Stromal cell of bone marrow (primary cell): ENCODE data around the gene RAB3C.
"Not testable (repeated sequence)": the region's sequence is repeated elsewhere in the genome, so short reads cannot be mapped to it uniquely, and the experiment has no call there.

Experiments used
- DNase-seq: peaks from one replicate; pipeline ENCODE4 v3.0.0-alpha.2; 2012; ENCODE audit warnings: low read depth

RAB3C gene

GRCh38 chr5:58602889-58603288 is 20.0 kb downstream of the RAB3C start:
- not testable (repeated sequence) for DNase-seq

DNA sequence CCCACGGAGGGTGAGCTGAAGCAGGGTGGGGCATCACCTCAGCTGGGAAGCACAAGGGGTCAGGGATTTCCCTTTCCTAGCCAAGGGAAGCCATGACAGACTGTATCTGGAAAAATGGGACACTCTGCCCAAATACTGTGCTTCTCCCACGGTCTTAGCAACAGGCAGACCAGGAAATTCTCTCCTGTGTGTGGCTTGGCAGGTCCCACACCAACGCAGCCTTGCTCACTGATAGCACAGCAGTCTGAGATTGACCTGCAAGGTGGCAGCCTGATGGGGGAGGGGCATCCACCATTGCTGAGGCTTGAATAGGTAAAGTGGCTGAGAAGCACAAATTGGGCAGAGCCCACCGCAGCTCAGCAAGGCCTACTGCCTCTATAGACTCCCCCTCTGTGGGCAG is 23.2 kb downstream of the RAB3C start:
- no peak for DNase-seq

- no peak for DNase-seq
Observed at GRCh38 chr5:58615972-58616371, 33.1 kb downstream of the RAB3C start.

- no peak for DNase-seq
Observed at GRCh38 chr5:58617241-58617640, 34.4 kb downstream of the RAB3C start.

GRCh38 chr5:58620336-58620735 is 37.5 kb downstream of the RAB3C start:
- no peak for DNase-seq

GRCh38 chr5:58622936-58623871 is 40.3 kb downstream of the RAB3C start:
- no peak for DNase-seq

DNA sequence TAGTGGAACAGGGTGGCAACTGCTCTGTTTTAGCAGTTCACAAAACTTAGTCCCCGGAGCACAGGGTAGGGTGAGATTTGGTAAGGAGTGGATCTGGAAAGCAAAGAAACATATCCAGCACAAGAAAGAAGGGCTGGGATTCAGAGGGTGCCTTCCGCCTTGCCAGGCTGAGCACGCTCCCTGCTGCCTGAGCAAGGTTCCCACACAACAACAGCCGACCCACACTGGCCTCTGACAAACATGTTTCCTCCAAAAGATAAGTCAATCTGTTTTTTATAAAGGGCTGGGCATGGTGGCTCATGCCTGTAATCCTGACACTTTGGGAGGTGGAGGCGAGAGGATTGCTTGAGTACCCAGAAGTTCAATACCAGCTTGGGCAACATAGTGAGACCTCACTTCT is 45.8 kb downstream of the RAB3C start:
- no peak for DNase-seq

DNA sequence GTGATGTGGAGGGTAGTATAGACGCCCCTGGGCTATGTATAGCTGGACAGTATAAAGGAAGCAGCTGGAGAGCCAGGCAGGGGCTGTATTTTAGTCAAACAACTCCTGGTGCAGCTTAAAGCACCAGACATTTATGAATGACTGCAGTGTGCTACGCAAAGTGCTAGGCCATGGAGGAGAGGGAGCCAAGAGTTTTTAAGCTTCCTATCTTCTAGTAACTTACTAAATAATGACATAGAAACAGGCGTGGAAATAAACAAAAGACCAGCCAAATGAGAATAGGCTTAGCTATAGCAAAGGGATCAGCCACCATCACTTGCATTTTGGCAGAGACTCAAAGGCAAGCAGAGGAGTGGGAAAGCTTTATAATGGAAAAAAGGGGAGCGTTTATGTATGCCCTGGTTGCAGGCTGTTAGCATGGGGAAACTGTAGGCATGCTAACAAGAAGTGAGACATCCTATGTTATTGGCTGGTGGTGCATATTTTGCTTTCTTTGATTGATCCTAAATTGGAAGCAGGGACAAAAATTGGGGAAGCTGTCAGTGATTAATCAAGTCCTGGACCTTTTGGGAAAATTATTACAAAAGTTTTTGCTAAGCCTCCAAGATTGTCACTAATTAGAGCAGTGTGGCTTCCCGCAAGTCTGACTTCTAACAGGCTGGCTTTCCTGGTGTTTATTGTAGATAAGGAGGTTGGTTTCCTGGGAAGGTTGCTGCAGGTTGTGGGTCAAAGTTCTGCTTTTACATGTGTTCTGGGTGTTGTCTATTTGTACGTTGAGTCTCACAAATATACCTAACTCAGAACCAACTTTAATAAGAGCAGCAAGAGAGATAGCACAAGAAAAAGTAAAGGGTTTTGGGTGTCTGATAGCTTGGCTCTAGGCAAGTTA is 46.6 kb downstream of the RAB3C start:
- no peak for DNase-seq

- no peak for DNase-seq
Observed at GRCh38 chr5:58631895-58632294, 49.0 kb downstream of the RAB3C start.

- no peak for DNase-seq
Observed at GRCh38 chr5:58635416-58635815, 52.5 kb downstream of the RAB3C start.

DNA sequence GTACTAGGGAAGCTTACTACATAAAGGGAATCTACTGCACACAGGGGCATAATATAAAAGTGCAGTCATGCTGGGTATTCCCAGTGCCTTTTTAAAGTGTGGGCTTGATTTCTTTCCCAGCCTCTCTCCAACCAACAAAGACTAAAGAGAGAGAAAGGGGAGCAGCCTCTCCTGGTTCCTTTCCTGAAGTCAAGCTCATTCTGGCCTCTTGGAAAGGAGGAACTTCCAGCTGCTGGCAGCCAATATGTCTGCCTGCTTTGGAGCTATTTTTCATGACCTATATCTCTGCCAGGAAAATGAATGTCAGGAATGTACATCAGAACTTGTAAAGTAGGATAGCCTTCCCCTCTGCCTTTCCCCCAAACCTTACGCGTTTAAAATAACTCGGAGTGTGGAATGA is 57.1 kb downstream of the RAB3C start:
- DNase-seq: no peak

GRCh38 chr5:58641533-58641932 is 58.7 kb downstream of the RAB3C start:
- DNase-seq: no peak

- DNase-seq: no peak
Observed at GRCh38 chr5:58648846-58649245, 66.0 kb downstream of the RAB3C start.

- no peak for DNase-seq
Observed at GRCh38 chr5:58649716-58650115, 66.8 kb downstream of the RAB3C start.

GRCh38 chr5:58653521-58653920 is 70.6 kb downstream of the RAB3C start:
- DNase-seq: no peak

DNA sequence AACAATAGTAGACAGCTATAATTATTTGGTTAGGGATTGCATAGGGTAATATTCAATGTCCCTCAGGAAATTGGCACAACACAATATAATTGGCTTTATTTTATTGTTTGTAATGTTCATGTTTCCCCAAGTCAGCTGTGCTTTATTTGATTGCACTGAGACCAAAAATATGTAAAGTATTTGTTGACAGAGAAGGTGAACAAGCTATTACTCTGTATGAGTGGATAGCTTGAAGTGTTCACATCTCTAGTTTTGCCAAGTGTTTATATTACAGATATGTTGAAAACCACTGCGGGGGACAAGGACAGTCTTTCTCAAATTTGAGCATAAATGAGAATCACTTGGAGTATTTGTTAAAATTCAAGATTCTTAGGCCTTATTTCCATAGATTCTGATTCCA is 83.3 kb downstream of the RAB3C start:
- DNase-seq: no peak

DNA sequence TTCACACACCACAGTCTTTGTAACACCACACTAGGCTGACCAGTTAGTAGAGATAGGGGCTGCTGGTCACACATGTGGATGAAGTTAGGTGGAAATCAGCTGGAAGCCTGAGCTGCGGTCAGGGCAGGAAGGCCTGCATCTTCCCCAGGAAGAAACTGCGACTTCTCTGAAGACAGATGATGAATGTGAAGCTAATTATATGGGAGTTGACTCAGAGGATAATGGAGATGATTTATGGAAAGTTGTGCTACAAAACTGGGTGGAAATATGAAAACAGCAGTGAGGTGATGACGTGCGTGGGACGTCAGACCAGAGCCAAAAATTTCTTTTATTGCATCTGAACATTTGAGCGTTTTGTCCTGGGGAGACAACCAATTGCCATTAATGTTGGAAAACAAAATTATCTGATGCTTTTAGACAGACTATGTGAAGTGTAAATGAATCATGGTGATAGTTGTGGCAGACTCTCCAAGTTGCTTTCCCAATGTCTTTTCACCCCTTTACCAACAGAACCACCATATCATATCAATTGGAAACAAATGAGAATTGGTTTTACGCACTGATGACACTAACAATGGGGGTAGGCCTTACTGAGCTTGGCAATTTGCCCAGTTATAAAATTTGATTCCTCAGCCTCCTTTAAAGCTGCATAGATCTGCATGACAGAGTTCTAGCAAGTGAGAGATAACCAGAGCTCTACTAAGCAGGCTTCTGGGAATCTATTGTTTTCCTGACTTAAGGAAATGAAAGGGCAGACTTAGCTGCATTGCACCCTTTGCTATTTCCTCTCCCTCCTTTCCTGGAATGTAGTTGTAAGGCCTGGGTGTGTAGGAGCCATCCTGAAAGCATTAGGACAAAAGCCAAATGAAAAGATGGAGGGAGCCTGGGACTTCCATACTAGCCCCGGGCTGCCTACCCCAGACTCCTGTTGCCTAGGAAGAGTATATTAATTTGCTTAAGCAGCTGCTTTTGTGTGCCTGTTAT is 84.0 kb downstream of the RAB3C start:
- DNase-seq: no peak

- DNase-seq: no peak
Observed at GRCh38 chr5:58670582-58670981, 87.7 kb downstream of the RAB3C start.

DNA sequence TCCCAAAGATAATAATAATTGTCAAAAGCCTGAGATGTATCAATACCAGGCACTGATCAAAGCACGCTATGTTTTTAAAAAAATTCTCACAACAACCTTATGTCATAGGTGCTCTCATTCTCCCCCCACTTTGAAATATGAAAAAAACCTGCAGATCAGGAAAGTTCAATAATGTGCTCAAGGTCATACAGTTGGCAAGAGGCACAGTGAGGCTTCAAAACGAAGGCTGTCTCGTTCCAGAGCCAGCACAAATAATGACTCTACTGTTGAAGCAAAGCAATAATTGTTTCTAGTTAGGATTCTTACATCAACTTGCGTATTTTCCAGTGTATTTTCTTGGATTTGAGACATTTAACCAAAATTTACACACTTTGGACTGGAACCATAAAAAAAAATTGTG is 88.3 kb downstream of the RAB3C start:
- no peak for DNase-seq

GRCh38 chr5:58672521-58672920 is 89.6 kb downstream of the RAB3C start:
- no peak for DNase-seq

DNA sequence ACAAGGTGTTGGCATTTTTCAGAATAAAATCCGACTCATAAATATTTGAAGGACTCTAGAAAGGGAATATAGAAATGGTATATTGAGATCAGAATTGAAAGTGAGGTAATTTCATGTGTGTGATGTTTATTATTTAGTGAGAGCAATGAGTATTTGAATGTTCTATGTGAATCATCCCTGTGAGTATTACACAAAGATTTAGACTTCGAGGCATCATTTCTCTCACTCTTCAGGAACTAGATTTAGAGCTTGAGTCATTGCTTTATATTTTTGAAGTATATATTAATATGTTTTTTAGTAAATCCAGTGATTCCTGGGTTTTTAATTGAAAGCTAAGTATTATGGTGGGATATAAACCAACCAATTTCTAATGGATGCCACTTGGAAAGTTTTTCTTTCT is 91.2 kb downstream of the RAB3C start:
- no peak for DNase-seq

- DNase-seq: no peak
Observed at GRCh38 chr5:58674711-58675110, 91.8 kb downstream of the RAB3C start.
